ENCODE measurements around the gene SPRING1.

DNA sequence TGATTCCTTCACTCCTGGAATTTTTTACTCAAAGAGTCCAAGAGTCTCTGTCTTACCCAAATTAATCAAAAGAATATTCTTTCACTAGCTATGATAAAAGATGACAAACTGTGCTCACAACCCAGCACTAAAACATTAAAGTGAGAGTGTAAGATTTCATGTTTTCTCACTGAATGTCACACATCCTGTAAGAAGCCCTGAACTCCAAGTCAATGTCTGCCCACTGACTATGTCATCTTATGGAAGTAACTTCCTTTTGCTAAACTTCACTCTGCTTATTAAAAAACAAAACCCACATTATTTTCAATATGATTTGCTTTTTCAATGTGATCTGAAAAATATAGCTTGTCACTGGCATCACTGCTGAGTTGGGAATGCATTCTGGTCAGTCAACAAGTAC lies 15.6 kb downstream of the SPRING1 start:
- TF ChIP-seq, protein P1, sequence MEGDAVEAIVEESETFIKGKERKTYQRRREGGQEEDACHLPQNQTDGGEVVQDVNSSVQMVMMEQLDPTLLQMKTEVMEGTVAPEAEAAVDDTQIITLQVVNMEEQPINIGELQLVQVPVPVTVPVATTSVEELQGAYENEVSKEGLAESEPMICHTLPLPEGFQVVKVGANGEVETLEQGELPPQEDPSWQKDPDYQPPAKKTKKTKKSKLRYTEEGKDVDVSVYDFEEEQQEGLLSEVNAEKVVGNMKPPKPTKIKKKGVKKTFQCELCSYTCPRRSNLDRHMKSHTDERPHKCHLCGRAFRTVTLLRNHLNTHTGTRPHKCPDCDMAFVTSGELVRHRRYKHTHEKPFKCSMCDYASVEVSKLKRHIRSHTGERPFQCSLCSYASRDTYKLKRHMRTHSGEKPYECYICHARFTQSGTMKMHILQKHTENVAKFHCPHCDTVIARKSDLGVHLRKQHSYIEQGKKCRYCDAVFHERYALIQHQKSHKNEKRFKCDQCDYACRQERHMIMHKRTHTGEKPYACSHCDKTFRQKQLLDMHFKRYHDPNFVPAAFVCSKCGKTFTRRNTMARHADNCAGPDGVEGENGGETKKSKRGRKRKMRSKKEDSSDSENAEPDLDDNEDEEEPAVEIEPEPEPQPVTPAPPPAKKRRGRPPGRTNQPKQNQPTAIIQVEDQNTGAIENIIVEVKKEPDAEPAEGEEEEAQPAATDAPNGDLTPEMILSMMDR (IDR thresholded peaks at IDR 0.05), result no peak
- no peak for TF ChIP-seq POLR2AphosphoS5 (IDR thresholded peaks at IDR 0.05)
- TF ChIP-seq EP300 (IDR thresholded peaks at IDR 0.05), result no peak

All from sigmoid colon (tissue), 4 donors.